Measurements from ENCODE around the gene SHPK.

The SHPK gene, protein sequence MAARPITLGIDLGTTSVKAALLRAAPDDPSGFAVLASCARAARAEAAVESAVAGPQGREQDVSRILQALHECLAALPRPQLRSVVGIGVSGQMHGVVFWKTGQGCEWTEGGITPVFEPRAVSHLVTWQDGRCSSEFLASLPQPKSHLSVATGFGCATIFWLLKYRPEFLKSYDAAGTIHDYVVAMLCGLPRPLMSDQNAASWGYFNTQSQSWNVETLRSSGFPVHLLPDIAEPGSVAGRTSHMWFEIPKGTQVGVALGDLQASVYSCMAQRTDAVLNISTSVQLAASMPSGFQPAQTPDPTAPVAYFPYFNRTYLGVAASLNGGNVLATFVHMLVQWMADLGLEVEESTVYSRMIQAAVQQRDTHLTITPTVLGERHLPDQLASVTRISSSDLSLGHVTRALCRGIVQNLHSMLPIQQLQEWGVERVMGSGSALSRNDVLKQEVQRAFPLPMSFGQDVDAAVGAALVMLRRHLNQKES

DNA sequence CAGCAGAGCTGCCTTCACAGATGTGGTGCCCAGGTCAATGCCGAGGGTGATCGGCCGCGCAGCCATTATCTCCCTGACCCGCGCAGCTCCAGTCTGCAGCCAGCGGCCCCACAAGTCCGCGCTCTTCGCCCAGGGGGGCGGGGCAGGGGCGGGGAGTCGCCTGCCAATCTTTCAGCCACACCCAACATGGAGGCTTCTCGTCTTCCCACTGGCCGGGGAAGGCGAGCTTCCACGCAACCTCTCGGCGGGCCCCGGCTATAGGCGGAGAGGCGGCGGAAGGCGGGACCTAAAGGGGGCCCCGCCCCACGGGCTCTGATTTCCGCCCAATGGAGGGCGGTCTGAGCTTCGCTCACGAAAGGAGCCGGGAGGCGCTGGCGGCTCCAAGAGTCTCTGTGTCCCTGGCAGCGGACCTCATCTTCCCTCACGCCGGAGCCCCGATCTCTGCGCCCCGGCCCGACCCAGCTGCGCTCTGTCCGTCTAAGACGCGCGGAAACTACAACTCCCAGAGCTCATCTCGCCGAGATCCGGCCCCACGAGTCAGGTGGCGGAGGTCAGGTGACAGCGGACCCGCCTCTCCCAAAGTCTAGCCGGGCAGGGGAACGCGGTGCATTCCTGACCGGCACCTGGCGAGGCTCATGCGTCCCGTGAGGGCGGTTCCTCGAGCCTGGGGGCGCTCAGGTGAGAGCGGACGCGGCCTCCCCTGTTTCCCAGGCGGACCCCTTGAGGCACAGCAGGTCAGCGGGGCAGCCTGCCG, at the start of gene SHPK, which contains the start of gene CTNS:
Gene SHPK, minus strand, starts transcription at position 97 of the 754 bp plus-strand sequence. Its CDS starts 31 bp downstream, at position 66.
Gene CTNS, plus strand, starts transcription at position 607 of the 754 bp plus-strand sequence. CDS start 3,447 bp downstream, outside the sequence.
- Mint-ChIP-seq H3K27me3 (no peaks in the 10 kb centered on the region), H3K4me1 (ENCODE audit: low read depth) (peaks cover 51% of the 10 kb centered on the region), H3K27ac (peak within 1 kb of the TSS; percentile 96), H3K4me3 (peak within 1 kb of the TSS; percentile 89), H3K9me3 (no peaks in the 10 kb centered on the region), H3K36me3 (ENCODE audit: low read depth) (peaks cover 21% of the 10 kb centered on the region)

DNA sequence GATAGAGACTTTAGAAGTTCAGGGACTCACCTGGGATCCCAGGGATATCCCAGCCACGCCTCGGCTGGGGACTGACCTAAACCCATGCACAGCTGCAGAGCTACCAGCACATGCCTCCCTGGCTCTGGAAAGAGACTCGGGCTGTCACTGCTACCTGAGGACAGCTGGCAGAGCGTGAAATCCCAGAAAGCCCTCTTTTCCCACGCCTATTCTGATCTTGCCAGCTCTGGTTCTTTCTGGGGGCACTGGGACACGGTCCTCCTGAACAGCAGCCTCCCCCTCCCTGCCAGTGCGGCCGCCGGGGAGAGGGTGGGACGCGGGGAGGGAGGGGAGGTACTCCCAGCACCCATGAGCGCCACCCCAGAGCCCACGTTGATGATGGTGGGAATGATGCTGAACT, 49.1 kb upstream of the SHPK start:
- no peak overlapping the region for H3K27ac Mint-ChIP-seq
- H3K4me1 Mint-ChIP-seq (ENCODE audit: low read depth): peaks cover 15% of the 10 kb centered on the region
- no peaks in the 10 kb centered on the region for H3K27me3 Mint-ChIP-seq

DNA sequence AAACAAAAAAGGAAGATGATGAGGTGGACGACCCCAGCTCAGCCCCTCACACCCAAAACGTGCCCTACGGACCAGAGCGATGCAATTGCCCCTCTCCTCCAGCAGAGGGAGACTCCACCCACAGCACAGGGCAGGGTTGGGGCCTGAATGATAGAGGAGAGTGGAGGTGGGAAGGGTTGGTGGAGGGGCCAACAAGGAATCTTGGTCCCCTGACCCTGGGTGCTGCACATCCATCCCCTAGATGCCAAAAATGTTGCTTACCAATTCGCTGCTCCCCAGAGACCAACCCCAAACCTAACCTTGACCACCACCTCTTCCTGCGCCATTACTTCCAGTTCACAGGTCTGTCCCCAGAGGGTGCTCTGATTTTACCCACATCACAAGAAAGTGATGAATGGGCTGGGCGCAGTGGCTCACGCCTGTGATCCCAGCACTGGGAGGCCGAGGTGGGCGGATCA, 47.0 kb upstream of the SHPK start:
- H3K9me3 Mint-ChIP-seq: no peaks in the 10 kb centered on the region
- peaks cover 7% of the 10 kb centered on the region for H3K4me1 Mint-ChIP-seq (ENCODE audit: low read depth)
- H3K27ac Mint-ChIP-seq: no peak overlapping the region
- H3K4me3 Mint-ChIP-seq: no peak overlapping the region
- H3K36me3 Mint-ChIP-seq (ENCODE audit: low read depth): peaks cover 3% of the 10 kb centered on the region
- no peaks in the 10 kb centered on the region for H3K27me3 Mint-ChIP-seq

More for the DNA sequence above, 49.1 kb upstream of the SHPK start:
- H3K4me3 Mint-ChIP-seq: no peak overlapping the region
- H3K36me3 Mint-ChIP-seq (ENCODE audit: low read depth): peaks cover 7% of the 10 kb centered on the region
- no peaks in the 10 kb centered on the region for H3K9me3 Mint-ChIP-seq

DNA sequence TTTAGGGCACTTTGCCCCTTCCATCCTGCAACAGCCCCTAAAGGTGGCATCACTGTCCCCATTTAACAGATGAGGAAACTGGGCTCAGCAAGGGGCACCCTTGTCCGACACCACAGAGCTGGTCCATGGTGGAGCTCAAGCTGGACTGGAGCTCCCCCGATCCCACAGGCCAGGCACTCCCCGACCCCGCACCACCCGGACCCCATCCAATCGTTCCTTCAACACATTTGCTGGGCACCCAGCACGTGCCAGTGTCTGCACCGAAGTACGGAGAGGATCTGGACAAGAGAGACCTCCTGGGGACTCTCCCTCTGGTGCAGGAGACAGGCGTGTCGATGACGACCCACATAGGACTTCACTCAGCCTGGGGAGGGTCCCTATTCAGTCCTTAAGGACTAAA, 46.0 kb upstream of the SHPK start:
- peaks cover 5% of the 10 kb centered on the region for H3K4me1 Mint-ChIP-seq (ENCODE audit: low read depth)
- H3K27ac Mint-ChIP-seq: no peak overlapping the region
- no peaks in the 10 kb centered on the region for H3K27me3 Mint-ChIP-seq
- peaks cover 3% of the 10 kb centered on the region for H3K36me3 Mint-ChIP-seq (ENCODE audit: low read depth)
- H3K9me3 Mint-ChIP-seq: no peaks in the 10 kb centered on the region
- no peak overlapping the region for H3K4me3 Mint-ChIP-seq

DNA sequence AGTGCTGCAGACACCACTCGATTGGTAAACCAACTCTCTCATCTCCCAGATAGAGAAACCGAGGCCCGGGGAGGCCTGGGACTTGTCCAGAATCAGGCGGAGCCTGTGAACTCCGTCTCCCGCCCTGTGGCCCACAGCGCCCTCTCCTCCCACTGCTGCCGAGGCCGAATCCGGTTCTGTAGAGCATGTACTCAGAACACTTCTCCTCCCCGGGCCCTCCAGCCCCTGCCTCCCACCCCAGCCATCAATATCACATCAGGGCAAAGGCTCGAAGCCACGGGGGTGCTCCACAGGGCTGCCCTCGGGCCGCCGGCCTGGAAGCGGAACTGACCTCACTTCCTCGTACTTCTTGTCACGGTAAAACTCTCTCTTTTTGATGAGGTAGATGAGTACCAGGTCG, 45.5 kb upstream of the SHPK start:
- Mint-ChIP-seq H3K27ac (no peak overlapping the region), H3K9me3 (no peaks in the 10 kb centered on the region), H3K4me3 (no peak overlapping the region), H3K4me1 (ENCODE audit: low read depth) (peaks cover 5% of the 10 kb centered on the region), H3K27me3 (no peaks in the 10 kb centered on the region), H3K36me3 (ENCODE audit: low read depth) (peaks cover 3% of the 10 kb centered on the region)

DNA sequence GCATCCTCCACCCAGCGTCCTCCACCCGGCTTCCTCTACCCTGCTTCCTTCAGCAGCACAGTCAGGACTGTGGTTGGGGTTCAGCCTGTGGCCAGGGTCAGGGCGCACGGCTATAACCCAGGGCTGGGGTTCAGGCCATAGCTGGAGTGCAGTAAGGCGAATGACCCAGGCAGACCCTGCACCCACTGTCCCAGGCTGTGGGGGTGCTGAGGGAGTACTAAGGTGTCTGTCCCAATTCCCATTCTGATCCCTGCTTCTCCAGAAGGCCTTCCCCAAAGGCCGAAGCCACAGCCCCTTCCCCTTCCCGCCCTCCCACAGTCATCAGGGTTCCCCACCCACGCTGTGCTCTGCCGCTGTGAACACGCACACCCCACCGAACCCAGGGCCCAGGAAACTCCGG, 45.0 kb upstream of the SHPK start:
- H3K36me3 Mint-ChIP-seq (ENCODE audit: low read depth): peaks cover 3% of the 10 kb centered on the region
- H3K4me3 Mint-ChIP-seq: no peak overlapping the region
- H3K27ac Mint-ChIP-seq: no peak overlapping the region
- H3K27me3 Mint-ChIP-seq: no peaks in the 10 kb centered on the region
- no peaks in the 10 kb centered on the region for H3K9me3 Mint-ChIP-seq
- peaks cover 5% of the 10 kb centered on the region for H3K4me1 Mint-ChIP-seq (ENCODE audit: low read depth)

DNA sequence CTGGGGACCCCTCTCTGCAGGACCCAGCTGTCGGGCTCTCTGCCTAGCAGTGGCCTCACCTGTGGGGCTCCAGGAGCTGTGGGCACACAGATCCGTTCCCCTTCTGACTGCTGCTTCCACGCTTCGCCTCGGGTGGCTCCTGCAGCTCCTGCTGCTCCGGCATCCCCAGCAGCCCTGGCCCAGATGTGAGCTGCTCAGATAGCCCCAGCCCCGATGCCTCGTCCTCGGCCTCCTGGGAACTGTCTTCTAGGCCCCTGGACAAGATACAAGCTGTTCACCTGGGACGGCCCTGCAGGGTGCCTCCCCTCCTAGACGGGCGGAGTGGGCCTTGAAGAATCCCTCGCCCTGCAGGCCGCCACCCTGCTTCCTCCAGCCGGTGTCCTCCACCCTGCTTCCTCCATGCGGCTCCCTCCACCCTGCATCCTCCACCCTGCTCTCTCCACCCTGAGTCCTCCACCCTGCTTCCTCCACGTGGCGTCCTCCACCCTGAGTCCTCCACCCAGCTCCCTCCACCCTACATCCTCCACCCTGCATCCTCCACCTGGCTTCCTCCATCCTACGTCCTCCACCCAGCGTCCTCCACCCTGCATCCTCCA, 43.6 kb upstream of the SHPK start:
- Mint-ChIP-seq H3K36me3 (ENCODE audit: low read depth) (peaks cover 3% of the 10 kb centered on the region), H3K4me1 (ENCODE audit: low read depth) (peaks cover 5% of the 10 kb centered on the region), H3K4me3 (no peak overlapping the region), H3K9me3 (no peaks in the 10 kb centered on the region), H3K27me3 (no peaks in the 10 kb centered on the region), H3K27ac (no peak overlapping the region)

DNA sequence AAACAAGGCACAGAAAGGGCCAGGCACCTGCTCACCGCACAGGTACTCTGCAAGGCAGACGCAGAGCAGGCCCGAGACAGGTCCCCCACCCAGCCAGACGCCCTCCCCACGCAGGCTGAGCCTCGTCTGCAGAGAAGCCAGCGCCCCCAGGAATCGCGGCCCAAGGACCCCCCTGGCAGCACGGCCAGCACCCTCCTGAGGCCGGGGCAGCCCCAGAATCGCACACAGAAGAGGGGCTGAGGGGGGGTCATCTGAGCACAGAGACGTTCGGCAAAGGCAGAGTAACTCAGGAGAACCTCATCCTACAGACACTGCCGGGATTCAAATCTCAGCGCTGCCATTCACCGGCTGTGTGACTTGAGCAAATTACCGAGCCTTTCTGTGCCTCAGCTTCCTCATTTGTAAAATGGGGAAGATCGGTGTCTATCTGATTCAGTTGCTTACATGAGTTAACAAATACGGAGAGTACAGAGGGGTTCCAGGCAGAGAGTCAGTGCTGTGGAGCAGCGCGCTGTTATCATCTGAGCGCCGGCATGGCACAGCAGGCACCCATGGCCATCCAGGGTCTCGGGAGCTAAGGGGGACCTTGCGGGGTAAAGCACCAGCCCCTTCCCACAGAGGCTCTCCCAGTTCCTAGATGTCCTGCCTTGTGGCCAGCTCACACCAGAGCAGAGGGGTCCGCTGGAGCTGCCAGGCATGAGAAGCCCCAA, 42.9 kb upstream of the SHPK start:
- H3K27me3 Mint-ChIP-seq: no peaks in the 10 kb centered on the region
- no peak overlapping the region for H3K4me3 Mint-ChIP-seq
- H3K27ac Mint-ChIP-seq: no peak overlapping the region
- peaks cover 3% of the 10 kb centered on the region for H3K36me3 Mint-ChIP-seq (ENCODE audit: low read depth)
- peaks cover 5% of the 10 kb centered on the region for H3K4me1 Mint-ChIP-seq (ENCODE audit: low read depth)
- H3K9me3 Mint-ChIP-seq: no peaks in the 10 kb centered on the region

DNA sequence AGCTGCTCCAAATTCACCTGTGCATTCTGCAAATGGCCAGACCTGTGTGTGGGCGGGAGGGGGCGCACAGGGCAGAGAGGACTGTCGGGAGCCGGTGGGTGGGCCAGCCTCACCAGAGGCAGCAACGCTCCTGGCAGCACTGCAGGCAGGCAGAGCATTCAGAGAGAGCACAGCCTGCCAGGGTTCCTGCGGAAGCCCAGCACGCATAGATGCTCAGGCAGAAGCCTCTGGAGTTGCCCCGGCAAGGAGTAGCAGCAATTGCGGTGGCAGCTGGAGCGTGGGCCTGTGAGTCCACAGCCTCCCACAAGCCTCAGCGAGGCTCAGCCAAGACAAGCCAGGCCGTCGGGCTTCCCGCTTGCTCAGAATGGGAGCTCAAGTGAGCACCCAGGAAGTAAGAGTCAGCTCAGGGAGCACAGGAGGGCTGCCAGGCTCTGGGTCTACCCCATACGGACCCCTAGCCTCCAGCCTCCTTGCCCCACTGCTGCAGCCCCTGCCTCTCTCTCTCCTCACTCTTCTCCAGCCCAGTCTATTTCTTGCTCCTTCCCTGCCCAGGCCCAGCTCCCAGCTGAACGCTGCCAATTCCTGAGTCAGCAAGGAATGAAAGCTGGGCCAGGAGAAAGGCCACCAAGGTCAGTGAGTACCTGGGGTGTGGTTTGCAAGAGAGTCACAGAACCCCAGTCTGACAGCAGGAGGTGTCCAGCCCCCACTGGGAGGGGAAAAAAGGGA, 42.2 kb upstream of the SHPK start:
- H3K27ac Mint-ChIP-seq: no peak overlapping the region
- H3K27me3 Mint-ChIP-seq: no peaks in the 10 kb centered on the region
- H3K9me3 Mint-ChIP-seq: no peaks in the 10 kb centered on the region
- H3K4me1 Mint-ChIP-seq (ENCODE audit: low read depth): peaks cover 4% of the 10 kb centered on the region
- H3K4me3 Mint-ChIP-seq: no peak overlapping the region
- H3K36me3 Mint-ChIP-seq (ENCODE audit: low read depth): peaks cover 3% of the 10 kb centered on the region

DNA sequence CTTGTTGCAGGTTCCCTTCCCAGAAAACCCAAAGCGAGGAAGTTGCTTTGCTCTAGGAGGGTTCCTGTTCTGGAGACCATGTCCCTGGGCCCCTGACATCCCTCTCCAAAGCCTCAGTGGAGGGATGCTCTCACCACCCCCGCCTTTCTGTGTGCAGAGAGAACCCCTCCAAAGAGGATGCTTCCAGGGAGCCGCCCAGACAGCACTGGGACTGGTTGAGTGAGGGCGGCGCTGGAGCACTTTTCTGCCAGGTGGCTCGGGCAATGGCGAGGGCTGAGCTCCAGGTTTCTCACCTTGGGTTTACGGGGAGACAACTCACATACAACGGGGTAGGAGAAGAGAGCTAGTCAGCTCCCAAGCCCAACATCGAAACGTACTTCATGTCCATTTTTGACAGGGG, 39.8 kb upstream of the SHPK start:
- Mint-ChIP-seq H3K4me1 (ENCODE audit: low read depth) (peaks cover 5% of the 10 kb centered on the region), H3K36me3 (ENCODE audit: low read depth) (peaks cover 5% of the 10 kb centered on the region), H3K9me3 (no peaks in the 10 kb centered on the region), H3K4me3 (no peak overlapping the region), H3K27ac (no peak overlapping the region), H3K27me3 (no peaks in the 10 kb centered on the region)

DNA sequence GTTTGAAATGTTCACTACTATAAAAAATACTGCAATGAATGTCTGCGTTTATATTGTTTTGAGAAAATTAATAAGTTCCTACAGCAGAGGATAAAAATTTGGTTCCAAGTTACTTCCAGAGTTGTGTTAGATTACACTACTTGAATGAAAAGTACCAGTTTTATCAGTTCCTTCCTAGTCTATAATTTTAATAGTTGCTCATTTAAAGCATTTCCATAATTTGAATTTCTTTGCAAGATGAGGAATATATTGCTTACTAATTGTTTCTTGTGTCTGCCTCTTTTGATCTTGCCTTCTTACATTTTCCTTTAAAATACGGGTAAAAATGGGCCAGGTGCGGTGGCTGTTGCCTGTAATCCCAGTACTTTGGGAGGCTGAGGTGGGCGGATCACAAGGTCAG, 36.5 kb upstream of the SHPK start:
- peaks cover 21% of the 10 kb centered on the region for H3K4me1 Mint-ChIP-seq (ENCODE audit: low read depth)
- H3K4me3 Mint-ChIP-seq: no peak overlapping the region
- peaks cover 14% of the 10 kb centered on the region for H3K36me3 Mint-ChIP-seq (ENCODE audit: low read depth)
- no peaks in the 10 kb centered on the region for H3K9me3 Mint-ChIP-seq
- no peak overlapping the region for H3K27ac Mint-ChIP-seq
- no peaks in the 10 kb centered on the region for H3K27me3 Mint-ChIP-seq

DNA sequence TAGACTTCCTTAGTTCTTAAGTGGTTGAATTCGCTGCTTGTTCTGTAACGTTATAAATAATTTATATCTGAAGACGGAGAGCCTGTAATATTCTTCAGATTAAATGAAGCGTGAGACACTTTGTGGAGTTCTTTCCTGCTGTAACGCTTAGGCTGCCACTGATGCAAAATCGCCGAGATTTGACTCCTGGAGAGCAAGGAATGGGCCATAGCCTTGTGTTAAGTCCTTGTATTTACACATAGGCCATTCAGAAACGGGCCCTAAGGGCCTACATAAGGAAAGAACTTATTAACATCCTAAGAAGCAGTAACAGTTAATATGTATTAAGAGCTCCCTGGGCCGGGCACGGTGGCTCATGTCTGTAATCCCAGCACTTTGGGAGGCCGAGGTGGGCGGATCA, 33.5 kb upstream of the SHPK start:
- H3K27me3 Mint-ChIP-seq: no peaks in the 10 kb centered on the region
- H3K4me1 Mint-ChIP-seq (ENCODE audit: low read depth): peaks cover 25% of the 10 kb centered on the region
- peak overlapping the region; percentile 94 for H3K4me3 Mint-ChIP-seq
- peak overlapping the region; percentile 94 for H3K27ac Mint-ChIP-seq
- peaks cover 14% of the 10 kb centered on the region for H3K36me3 Mint-ChIP-seq (ENCODE audit: low read depth)
- H3K9me3 Mint-ChIP-seq: no peaks in the 10 kb centered on the region

DNA sequence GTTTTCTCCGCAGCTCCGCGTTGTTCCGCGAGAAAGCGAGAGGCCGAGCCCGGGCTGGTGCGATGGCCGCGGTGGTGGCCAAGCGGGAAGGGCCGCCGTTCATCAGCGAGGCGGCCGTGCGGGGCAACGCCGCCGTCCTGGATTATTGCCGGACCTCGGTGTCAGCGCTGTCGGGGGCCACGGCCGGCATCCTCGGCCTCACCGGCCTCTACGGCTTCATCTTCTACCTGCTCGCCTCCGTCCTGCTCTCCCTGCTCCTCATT, 33.0 kb upstream of the SHPK start:
- Mint-ChIP-seq H3K27me3 (no peaks in the 10 kb centered on the region), H3K27ac (peak overlapping the region; percentile 94), H3K4me3 (peak overlapping the region; percentile 94), H3K9me3 (no peaks in the 10 kb centered on the region), H3K36me3 (ENCODE audit: low read depth) (peaks cover 14% of the 10 kb centered on the region), H3K4me1 (ENCODE audit: low read depth) (peaks cover 25% of the 10 kb centered on the region)

Measured in stimulated activated naive CD8-positive, alpha-beta T cell treated with anti-CD3 and anti-CD28 coated beads, Interleukin-15, Interleukin-2, amounts not matched to agents 100 ng/mL and 50 ng/mL, for 24 hours (primary cell).